GM19468 (cell line): ENCODE measurements around the gene C3orf33.
A peak's percentile ranks its signal among the peaks of the same experiment; 100 is the strongest.

Experiments
- ATAC-seq: cut with Tn5 transposase; IDR thresholded peaks from one replicate; pipeline ENCODE4 v1.9.1; 2021; ENCODE audit warnings: mild to moderate bottlenecking, moderate library complexity, moderate number of reproducible peaks; ENCODE audit not compliant: unreplicated experiment; ENCODE audit errors: extremely low read depth

The C3orf33 gene

DNA sequence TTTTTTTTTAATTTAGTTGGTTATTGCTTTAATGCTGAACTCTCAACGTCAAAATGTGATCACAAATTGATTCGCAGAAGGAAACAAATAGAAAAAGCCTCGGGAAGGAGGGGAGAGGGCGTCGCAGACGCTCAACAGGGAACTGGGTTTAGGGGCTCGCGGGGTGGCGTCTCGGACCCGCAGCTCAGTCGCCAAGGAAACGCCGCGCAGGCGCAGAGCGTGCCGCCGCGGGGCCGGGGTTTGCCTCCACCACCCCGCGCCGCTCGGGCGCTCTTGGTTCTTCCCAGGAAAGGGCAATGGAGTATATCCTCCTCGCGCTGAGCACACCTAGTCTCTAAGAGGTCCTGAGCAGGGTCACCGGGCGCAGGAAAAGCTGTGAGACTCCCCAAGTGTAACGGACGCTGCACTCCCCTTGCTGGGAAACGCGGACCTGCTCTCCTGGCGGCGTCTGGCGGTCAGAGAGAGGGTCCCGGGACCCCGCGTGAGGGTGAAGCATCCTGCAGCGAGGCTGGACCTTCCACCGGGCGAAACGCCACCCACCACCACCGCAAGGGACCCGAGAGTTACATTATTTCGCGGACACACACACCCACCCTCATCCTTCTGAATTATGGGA lies 62.0 kb downstream of the C3orf33 start:
- peak; percentile 20 for ATAC-seq

- no peak for ATAC-seq
Measured at GRCh38 chr3:155743606-155744005, 62.5 kb downstream of the C3orf33 start.

DNA sequence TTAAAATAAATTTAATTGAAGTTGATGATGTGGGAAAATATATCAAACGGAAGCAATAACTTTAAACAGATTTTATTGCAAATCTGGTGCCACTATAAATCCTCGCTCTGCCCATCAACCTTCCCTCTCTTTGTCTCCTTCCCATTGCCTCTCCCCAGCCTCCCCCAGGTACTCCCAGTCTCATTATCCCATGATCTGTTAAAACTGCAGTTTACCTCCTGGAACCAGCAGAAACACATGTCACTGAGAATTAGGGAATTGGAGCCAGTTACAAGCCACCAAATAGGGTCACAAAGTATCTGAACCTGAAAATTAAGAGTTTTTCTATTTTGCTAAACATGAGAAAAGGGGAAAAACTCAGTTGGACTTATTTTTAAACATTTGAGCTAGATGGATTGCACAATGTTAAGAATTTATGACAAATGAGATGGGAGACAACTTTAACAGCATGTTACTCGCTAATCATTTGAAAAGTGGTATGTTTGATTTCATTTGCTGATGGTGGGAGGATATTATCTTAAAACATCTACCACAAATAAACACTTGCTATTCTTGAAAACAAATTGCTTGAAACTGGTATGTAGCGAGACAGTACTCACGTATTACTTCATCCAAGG lies 63.6 kb downstream of the C3orf33 start:
- no peak for ATAC-seq

DNA sequence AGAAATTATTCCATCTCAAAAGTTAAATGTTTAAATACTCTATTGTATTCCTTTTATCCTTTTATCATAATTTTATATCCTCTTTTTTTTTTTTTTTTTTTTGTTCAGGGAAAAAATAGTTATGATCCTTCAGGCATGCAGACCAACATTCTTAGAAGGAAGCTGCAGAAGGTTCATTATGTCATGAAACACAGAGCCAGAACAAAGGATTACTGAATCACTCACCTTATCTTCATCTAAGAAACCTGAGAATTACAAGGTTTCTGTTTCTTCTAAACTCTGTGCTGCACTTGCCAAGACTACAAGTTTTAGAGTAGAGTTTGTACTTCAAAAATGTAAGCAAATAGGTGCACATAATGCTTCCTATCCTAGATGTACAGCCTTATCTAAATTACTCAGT lies 64.5 kb downstream of the C3orf33 start:
- ATAC-seq: no peak

GRCh38 chr3:155741101-155741500 lies 65.0 kb downstream of the C3orf33 start:
- no peak for ATAC-seq

GRCh38 chr3:155739154-155739553 lies 66.9 kb downstream of the C3orf33 start:
- no peak for ATAC-seq

- no peak for ATAC-seq
Measured at GRCh38 chr3:155738580-155739076, 67.5 kb downstream of the C3orf33 start.

DNA sequence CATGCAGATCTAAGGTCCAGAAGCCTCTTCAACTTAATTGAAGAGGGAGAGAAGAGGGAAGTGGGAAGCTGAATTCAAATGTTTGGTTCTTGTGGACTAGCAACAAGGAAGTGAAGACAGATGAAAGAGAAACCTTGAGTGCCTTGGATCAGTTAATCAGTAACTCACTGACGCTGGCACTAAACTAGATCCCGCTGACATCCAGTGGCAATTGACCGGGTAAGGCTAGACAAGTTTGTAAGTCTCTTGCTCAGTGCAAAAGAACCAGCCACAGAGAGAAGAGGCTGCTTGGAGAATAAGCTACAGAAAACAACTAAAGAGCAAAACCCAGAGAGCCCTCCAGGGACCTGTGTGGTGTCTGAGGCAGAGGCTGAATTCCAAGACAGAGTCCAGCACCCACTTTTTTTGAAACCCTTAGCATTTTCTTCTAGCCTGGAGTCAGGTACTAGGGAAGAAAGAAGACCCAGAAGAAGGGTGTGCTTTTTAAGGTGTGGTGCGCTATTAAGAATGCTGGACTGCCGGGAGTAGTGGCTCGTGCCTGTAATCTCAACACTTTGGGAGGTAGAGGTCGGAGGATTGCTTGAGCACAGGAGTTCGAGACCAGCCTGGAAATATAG lies 68.1 kb downstream of the C3orf33 start:
- ATAC-seq: peak; percentile 84

DNA sequence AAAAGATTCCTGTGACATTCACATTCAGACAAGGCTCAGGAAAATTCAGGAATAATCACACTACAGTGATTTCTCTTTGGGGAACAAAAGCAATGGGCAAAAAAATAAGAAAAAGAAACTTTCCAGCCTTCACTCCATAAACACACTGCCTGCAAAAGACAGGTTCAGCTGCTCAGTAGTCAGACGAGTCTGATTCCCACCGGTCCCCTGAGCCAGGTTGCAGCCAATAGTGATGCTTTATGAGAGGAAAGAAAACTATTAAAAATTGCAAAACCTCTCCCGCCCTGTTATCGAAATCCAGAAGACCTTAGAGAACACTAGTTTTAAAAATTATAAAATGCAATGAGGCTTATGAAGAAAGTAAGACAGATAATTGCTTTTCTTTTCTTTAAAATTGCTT lies 69.7 kb downstream of the C3orf33 start:
- no peak for ATAC-seq

DNA sequence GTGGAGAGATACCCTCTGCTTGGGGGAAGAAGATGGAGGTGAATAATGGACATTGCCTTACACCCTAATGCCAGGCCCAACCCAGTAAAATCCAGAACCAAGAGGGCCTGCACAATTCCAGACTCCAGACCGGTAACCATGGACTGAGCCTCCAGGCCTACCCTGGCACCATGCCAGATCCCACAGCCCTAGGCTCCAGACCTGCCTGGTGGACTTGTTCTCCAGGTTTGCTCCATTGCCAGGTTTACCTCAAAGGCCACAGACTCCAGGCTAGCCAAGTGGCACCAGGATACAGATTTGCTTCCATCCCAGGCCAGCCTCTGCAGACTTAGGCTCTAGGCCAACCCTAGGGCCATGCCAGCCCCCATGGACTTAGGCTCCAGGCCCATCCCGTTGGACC lies 75.2 kb downstream of the C3orf33 start:
- ATAC-seq: no peak

DNA sequence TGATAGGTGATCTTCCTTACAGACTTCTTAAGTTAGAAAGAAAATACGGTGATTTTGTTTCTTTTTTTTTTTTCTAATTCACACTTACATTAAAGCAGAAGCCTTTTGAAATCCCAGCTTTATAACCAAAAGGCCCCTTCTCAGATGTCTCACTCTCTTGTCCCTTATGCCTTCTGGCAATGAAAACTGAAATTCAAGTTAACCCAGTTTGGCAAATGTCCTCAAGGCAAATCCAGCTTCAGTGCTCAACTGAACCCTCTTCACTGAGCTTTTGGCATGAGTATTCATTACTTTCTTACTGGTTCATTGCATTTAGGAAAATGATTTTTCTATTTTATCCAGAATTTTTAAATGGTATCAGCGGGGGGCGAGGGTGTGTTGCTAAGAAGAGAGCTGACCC lies 78.2 kb downstream of the C3orf33 start:
- ATAC-seq: no peak

DNA sequence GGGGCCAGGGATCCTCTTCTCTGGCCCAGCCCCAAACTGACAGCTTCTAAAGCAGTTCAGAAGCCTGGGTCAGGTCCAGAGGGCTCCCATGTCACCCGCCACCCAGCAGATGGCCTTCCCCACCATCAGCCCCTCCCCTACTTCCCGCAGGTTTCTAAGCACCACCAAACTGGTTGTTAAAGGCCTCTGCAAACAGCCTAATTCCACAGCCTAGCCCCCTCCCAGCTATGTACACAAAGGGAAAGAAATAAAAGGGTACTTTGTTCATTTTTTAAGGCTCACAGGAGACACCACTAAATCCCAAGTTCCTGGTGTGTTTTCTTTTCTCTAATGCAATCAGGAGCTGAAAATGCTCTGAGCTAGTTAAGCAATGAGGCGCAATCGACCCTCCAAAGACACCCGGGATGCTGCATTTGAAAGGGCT lies 91.8 kb downstream of the C3orf33 start:
- ATAC-seq: no peak
